ENCODE data around the gene NFIX. TPM values are rescaled to one million over a fixed set of nuclear protein-coding genes. Genes with fewer than 3 reads are reported as not detected.

The NFIX gene
- total and polyA plus RNA-seq, 2 of the 13 experiments (the other 11 are each of a cell fraction or from before 2014, with no cell fraction given) = 3.4 to 5.4 TPM

- no peak for TF ChIP-seq ZNF496 (CRISPR knock-in tag; IDR thresholded peaks at IDR 0.05; ENCODE audit: insufficient replicate concordance)
- 0 out of 2 replicates have a peak, but pooled peaks have one; percentile 36 for TF ChIP-seq ZNF788 (CRISPR knock-in tag; IDR thresholded peaks at IDR 0.05; ENCODE audit: borderline replicate concordance)
- peak; percentile 54 for TF ChIP-seq KDM6A (CRISPR knock-in tag; IDR thresholded peaks at IDR 0.05; ENCODE audit: low read depth)
- no peak for TF ChIP-seq NR2F2 (IDR thresholded peaks at IDR 0.05; ENCODE audit: borderline replicate concordance, low read depth)
- peak; percentile 35; the same call in 1 of the 2 replicates for TF ChIP-seq FOXO1 (CRISPR knock-in tag; IDR thresholded peaks at IDR 0.05)
- no peak for TF ChIP-seq CBFB (CRISPR knock-in tag; IDR thresholded peaks at IDR 0.05)
- TF ChIP-seq PHF21A (CRISPR knock-in tag; IDR thresholded peaks at IDR 0.05) = peak; percentile 79; the same call in 1 of the 2 replicates
- peak; percentile 81 for TF ChIP-seq TEAD3 (CRISPR knock-in tag; optimal IDR thresholded peaks at IDR 0.05; ENCODE audit: borderline replicate concordance)
- peak; percentile 83 for TF ChIP-seq ZNF3 (CRISPR knock-in tag; IDR thresholded peaks at IDR 0.05)
- TF ChIP-seq SNAPC5 (CRISPR knock-in tag; IDR thresholded peaks at IDR 0.05; ENCODE audit: borderline replicate concordance) = peak; percentile 97
- TF ChIP-seq ZC3H13 (CRISPR knock-in tag; IDR thresholded peaks at IDR 0.05) = no peak
Observed at GRCh38 chr19:13101590-13102415, 106.5 kb downstream of the NFIX start (continued).

- WGBS (ENCODE audit: low lambda C conversion rate) = 0% methylated on average over 3 of the region's 7 CpGs
- H3K4me2 ChIP-seq (ENCODE audit: low read depth, low read length) = peak overlapping the region; percentile 91
- peaks cover 0 to 4% of the 10 kb centered on the region in 2 experiments; a peak in 2 of 5 replicates for H3K36me3 ChIP-seq (replicated peaks in 1 of 2; ENCODE audit: control insufficient read depth in 1 of 2, insufficient read depth in 2 of 2, low read length in 2 of 2)
- peak overlapping the region; percentile 61 for H3K9ac ChIP-seq (ENCODE audit: insufficient read depth, low read depth, low read length)
- intact Hi-C loops (cut with micrococcal nuclease; ENCODE audit: unreplicated experiment) = no loop called here
- no TSS peak for BruUV-seq (replicated peaks)
- peak overlapping the region; percentile 24 to 72 (median 53) for H3K4me3 ChIP-seq (replicated peaks in 1 of 3; ENCODE audit: insufficient read depth in 1 of 3, low read depth in 2 of 3, low read length in 3 of 3)
- ChIA-PET CTCF (ENCODE audit: low intra/inter-chr PET ratio, low total read pairs) (no interaction called here), POLR2A (interaction anchor here (0.6 to 1.6 kb wide), 3 partner anchors 9 to 61 kb away, joined by 3 to 4 read pairs (median 4); no protein-coding TSS in a partner anchor)
- H2AFZ ChIP-seq (ENCODE audit: low read length) = no peak overlapping the region
- DNase-seq (ENCODE audit: low spot score) (no peak), FAIRE-seq (no peak), ATAC-seq (peak; percentile 77)
- H3K9me3 ChIP-seq (ENCODE audit: low read length) = no peaks in the 10 kb centered on the region
- H3K4me1 ChIP-seq (ENCODE audit: insufficient read depth, low read length) = peaks cover 20% of the 10 kb centered on the region
- no peaks in the 10 kb centered on the region; the same call in 1 of the 2 replicates for H4K20me1 ChIP-seq (ENCODE audit: insufficient read depth, low read length)
- peak overlapping the region; percentile 70 for H3K27ac ChIP-seq (ENCODE audit: extremely low read length, insufficient read depth, low read length)
- H3K79me2 ChIP-seq (ENCODE audit: insufficient read depth, low read length) = no peaks in the 10 kb centered on the region
- in situ Hi-C loops (cut with HindIII; ENCODE audit: extremely low pct_ligation_motif_present, low pct_unique_long_range_greater_than_20kb) = no loop called here
- H3K27me3 ChIP-seq (ENCODE audit: control insufficient read depth in 1 of 2, insufficient read depth in 2 of 2, low read length in 2 of 2) = no peaks in the 10 kb centered on the region
- TF ChIP-seq ZBED4 (CRISPR knock-in tag; IDR thresholded peaks at IDR 0.05; ENCODE audit: borderline replicate concordance) (no peak), SUZ12 (IDR thresholded peaks at IDR 0.05; ENCODE audit: low read depth, low read length) (no peak), ZGPAT (CRISPR knock-in tag; IDR thresholded peaks at IDR 0.05) (no peak), ZNF574 (CRISPR knock-in tag; IDR thresholded peaks at IDR 0.05) (0 out of 2 replicates have a peak, but pooled peaks have one; percentile 19)
Observed at GRCh38 chr19:13102416-13102665, 107.1 kb downstream of the NFIX start.
